SU-DHL-6 (cell line): ENCODE results near the gene ABCD2.

Source experiments
- H2AFZ ChIP-seq: fragments of 200-600 bp; sonication (generic); 2 replicates; pipeline ENCODE4 v1.6.1; 2014; ENCODE audit warnings: low read depth, mild to moderate bottlenecking, moderate library complexity, mixed read lengths, antibody characterized with exemption, low read length; ENCODE audit not compliant: severe bottlenecking
- H3F3A ChIP-seq: fragments of 200-600 bp; shearing (Covaris generic); 2 replicates; pipeline ENCODE4 v1.6.0; 2016; ENCODE audit warnings: antibody characterized with exemption, mild to moderate bottlenecking; ENCODE audit not compliant: insufficient read depth
- H3K27ac ChIP-seq: fragments of 200-600 bp; sonication (generic); 2 replicates; pipeline ENCODE4 v1.5.1; 2016; ENCODE audit warnings: low read depth, mild to moderate bottlenecking, low read length, moderate library complexity, mixed read lengths
- H3K27me3 ChIP-seq: fragments of 200-600 bp; sonication (generic), shearing (Covaris generic); 2 replicates; pipeline ENCODE4 v1.6.0; 2014; ENCODE audit warnings: mild to moderate bottlenecking, low read length
- H3K36me3 ChIP-seq: fragments of 200-600 bp; sonication (generic); 2 replicates; pipeline ENCODE4 v1.6.1; 2014; ENCODE audit warnings: mild to moderate bottlenecking, low read length, mixed read lengths
- H3K4me2 ChIP-seq: fragments of 300-600, 200-600 bp; shearing (Covaris generic), sonication (generic); 2 replicates; pipeline ENCODE4 v1.6.0; 2014; ENCODE audit warnings: low read length, low read depth, mild to moderate bottlenecking; ENCODE audit not compliant: poor library complexity, severe bottlenecking
- H3K4me3 ChIP-seq: fragments of 200-600 bp; sonication (generic); 2 replicates; pipeline ENCODE4 v1.5.1; 2014; ENCODE audit warnings: antibody characterized with exemption, low read length, mild to moderate bottlenecking, mixed read lengths; ENCODE audit not compliant: insufficient read depth, poor library complexity, severe bottlenecking
- H3K79me2 ChIP-seq: fragments of 200-600 bp; sonication (generic); 2 replicates; pipeline ENCODE4 v1.6.1; 2014; ENCODE audit warnings: mild to moderate bottlenecking, low read length, moderate library complexity; ENCODE audit not compliant: insufficient read depth
- H3K9ac ChIP-seq: fragments of 200-600 bp; sonication (generic); 2 replicates; pipeline ENCODE4 v1.7.0; 2014; ENCODE audit warnings: mild to moderate bottlenecking, low read length
- H3K9me2 ChIP-seq: fragments of 200-600 bp; sonication (generic); replicated peaks from 2 replicates; pipeline ENCODE4 v1.6.1; 2014; ENCODE audit warnings: low read length; ENCODE audit not compliant: insufficient read depth
- H3K9me3 ChIP-seq: fragments of 200-600 bp; sonication (generic); 2 replicates; pipeline ENCODE4 v1.6.1; 2014; ENCODE audit warnings: low read length, mixed read lengths; ENCODE audit not compliant: insufficient read depth
- H4K20me1 ChIP-seq: fragments of 200-600 bp; sonication (generic); 2 replicates; pipeline ENCODE4 v1.6.1; 2014; ENCODE audit warnings: low read depth, mild to moderate bottlenecking, antibody characterized with exemption, low read length, moderate library complexity, mixed read lengths
- CTCF ChIP-seq: fragments of 200-600 bp; sonication (generic); IDR thresholded peaks from one replicate; pipeline ENCODE4 v1.5.1; 2017; ENCODE audit warnings: antibody characterized with exemption, mild to moderate bottlenecking, low read length, moderate library complexity; ENCODE audit not compliant: insufficient read depth, poor library complexity, severe bottlenecking
- EZH2phosphoT487 ChIP-seq: fragments of 200-600 bp; sonication (generic), shearing (Covaris generic); conservative IDR thresholded peaks from 2 replicates; pipeline ENCODE4 v1.6.1; 2018; ENCODE audit warnings: mild to moderate bottlenecking, antibody characterized with exemption, low read length, moderate library complexity, mixed read lengths

The ABCD2 gene

GRCh38 chr12:39541471-39541870, 78.1 kb downstream of the ABCD2 start:
- no peaks in the 10 kb centered on the region for H4K20me1 ChIP-seq
- H2AFZ ChIP-seq = no peak overlapping the region

GRCh38 chr12:39538679-39539104, 80.9 kb downstream of the ABCD2 start:
- H3K27ac ChIP-seq = no peak overlapping the region
- H3K4me3 ChIP-seq = no peak overlapping the region
- no peaks in the 10 kb centered on the region for H3K9me2 ChIP-seq
- no peaks in the 10 kb centered on the region for H3K36me3 ChIP-seq
- no peaks in the 10 kb centered on the region for H3K27me3 ChIP-seq
- H2AFZ ChIP-seq = no peak overlapping the region
- H3K9ac ChIP-seq = no peak overlapping the region
- no peaks in the 10 kb centered on the region for H3K9me3 ChIP-seq
- TF ChIP-seq EZH2phosphoT487 (no peak), CTCF (no peak)
- no peaks in the 10 kb centered on the region for H4K20me1 ChIP-seq
- no peak overlapping the region for H3K4me2 ChIP-seq
- H3K79me2 ChIP-seq = no peaks in the 10 kb centered on the region
- H3F3A ChIP-seq = no peaks in the 10 kb centered on the region

More at GRCh38 chr12:39541471-39541870, 78.1 kb downstream of the ABCD2 start:
- H3K36me3 ChIP-seq = no peaks in the 10 kb centered on the region
- H3K4me3 ChIP-seq = no peak overlapping the region
- no peaks in the 10 kb centered on the region for H3K9me3 ChIP-seq
- H3K27ac ChIP-seq = no peak overlapping the region
- TF ChIP-seq CTCF = no peak
- TF ChIP-seq EZH2phosphoT487 = no peak
- no peak overlapping the region for H3K9ac ChIP-seq
- no peaks in the 10 kb centered on the region for H3K9me2 ChIP-seq
- H3K4me2 ChIP-seq = no peak overlapping the region
- no peaks in the 10 kb centered on the region for H3F3A ChIP-seq
- H3K27me3 ChIP-seq = no peaks in the 10 kb centered on the region
- H3K79me2 ChIP-seq = no peaks in the 10 kb centered on the region

- no peaks in the 10 kb centered on the region for H3K9me3 ChIP-seq
- TF ChIP-seq CTCF (no peak), EZH2phosphoT487 (no peak)
- H3K9me2 ChIP-seq = no peaks in the 10 kb centered on the region
- H4K20me1 ChIP-seq = no peaks in the 10 kb centered on the region
- no peaks in the 10 kb centered on the region for H3K36me3 ChIP-seq
- no peaks in the 10 kb centered on the region for H3K27me3 ChIP-seq
- H3K9ac ChIP-seq = no peak overlapping the region
- no peaks in the 10 kb centered on the region for H3K79me2 ChIP-seq
- no peak overlapping the region for H3K4me3 ChIP-seq
- H3K27ac ChIP-seq = no peak overlapping the region
- no peak overlapping the region for H3K4me2 ChIP-seq
- no peaks in the 10 kb centered on the region for H3F3A ChIP-seq
- H2AFZ ChIP-seq = no peak overlapping the region
These were observed 85.7 kb downstream of the ABCD2 start for GRCh38 chr12:39533951-39534350.
